GM12873 (cell line): ENCODE measurements around the gene VWA5B2.

Experiments used
- TF ChIP-seq, protein P1 (sequence below): IDR thresholded peaks from 2 replicates; pipeline ENCODE4 v1.5.1; 2012; ENCODE audit warnings: low read depth, mild to moderate bottlenecking, moderate library complexity, low read length, control low read depth; ENCODE audit not compliant: insufficient read depth; ENCODE audit errors: missing control alignments

The VWA5B2 gene

DNA sequence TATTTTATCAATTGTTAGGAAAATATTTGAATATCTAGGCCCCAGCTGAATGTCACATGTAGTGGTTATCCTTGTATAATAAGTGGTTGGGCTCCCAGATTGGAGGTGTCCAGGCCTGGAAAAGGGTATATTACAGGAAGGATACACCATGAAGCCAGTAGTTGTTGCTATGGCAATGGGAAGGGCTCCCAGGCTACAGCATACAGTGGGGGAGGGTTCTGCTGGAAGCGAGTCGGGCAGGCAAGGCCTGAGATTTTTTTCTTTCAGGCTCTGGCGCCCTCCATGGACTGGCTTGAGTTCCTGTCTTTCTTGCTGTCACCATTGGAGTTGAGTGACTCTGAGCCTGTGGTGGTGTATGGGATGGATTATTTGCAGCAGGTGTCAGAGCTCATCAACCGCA is 55.3 kb downstream of the VWA5B2 start:
- TF ChIP-seq, protein P1, sequence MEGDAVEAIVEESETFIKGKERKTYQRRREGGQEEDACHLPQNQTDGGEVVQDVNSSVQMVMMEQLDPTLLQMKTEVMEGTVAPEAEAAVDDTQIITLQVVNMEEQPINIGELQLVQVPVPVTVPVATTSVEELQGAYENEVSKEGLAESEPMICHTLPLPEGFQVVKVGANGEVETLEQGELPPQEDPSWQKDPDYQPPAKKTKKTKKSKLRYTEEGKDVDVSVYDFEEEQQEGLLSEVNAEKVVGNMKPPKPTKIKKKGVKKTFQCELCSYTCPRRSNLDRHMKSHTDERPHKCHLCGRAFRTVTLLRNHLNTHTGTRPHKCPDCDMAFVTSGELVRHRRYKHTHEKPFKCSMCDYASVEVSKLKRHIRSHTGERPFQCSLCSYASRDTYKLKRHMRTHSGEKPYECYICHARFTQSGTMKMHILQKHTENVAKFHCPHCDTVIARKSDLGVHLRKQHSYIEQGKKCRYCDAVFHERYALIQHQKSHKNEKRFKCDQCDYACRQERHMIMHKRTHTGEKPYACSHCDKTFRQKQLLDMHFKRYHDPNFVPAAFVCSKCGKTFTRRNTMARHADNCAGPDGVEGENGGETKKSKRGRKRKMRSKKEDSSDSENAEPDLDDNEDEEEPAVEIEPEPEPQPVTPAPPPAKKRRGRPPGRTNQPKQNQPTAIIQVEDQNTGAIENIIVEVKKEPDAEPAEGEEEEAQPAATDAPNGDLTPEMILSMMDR: peak; percentile 42

DNA sequence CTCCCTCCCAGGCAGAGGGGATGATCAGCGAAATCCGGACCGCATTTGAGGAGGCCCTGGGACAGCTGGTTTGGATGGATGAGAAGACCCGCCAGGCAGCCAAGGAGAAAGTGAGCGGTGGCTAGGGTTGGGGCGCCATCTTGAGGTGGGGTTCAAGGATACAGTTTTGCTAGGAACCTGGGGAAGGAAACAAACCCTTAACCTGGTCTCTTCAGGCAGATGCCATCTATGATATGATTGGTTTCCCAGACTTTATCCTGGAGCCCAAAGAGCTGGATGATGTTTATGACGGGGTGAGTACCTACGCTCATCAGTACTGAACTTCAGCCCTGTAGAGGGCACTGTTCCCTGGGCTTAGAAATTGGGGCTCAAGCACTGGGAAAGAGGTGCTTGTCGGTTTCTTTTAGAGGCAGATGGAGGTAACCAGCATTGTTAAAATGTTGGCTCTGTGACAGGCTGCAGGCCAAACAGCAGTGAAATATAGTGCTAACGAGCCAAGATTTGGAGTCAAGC is 60.1 kb downstream of the VWA5B2 start:
- TF ChIP-seq, protein P1: peak; percentile 78

DNA sequence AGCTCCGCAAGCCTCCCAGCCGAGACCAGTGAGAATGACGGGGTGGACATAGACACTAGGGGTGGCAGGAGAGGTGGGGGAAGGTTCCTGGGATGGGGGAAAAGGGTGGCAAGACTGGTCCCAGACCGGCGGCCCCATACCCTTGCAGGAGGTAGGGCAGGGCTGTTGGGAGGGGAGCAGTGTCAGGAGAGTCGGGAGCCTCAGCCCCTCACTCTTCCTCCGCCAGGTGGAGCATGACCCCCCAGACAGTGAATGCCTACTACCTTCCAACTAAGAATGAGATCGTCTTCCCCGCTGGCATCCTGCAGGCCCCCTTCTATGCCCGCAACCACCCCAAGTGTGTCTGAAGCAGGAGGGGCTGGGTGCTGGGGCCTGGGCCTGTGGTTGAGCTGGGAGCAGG is 60.9 kb downstream of the VWA5B2 start:
- TF ChIP-seq, protein P1: no peak

DNA sequence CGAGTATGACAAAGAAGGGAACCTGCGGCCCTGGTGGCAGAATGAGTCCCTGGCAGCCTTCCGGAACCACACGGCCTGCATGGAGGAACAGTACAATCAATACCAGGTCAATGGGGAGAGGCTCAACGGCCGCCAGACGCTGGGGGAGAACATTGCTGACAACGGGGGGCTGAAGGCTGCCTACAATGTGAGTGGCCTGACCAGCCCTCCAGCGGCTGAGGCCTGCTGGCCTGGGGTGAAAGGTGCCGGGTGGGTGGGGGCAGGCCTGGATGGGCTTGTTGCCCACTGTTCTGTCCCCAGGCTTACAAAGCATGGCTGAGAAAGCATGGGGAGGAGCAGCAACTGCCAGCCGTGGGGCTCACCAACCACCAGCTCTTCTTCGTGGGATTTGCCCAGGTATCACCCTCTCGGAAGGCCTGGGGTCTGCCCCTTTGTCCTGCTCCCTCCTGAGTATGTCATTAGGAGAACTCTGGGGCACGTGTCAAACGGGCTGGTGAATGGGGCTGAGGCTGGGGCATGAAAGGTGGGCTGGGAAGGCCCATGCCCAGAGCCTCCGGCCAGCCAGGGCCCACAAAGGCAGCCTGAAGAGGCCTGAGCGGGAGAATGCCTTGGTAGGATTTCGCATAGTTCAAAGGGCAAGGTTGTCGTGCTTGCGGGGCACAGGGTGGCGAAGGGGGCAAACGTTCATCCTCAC is 61.8 kb downstream of the VWA5B2 start:
- TF ChIP-seq, protein P1: no peak
